Tibial nerve (tissue), 4 donors: Measurements from ENCODE around the gene TRPC1.

Experiments
- CTCF ChIP-seq, 5 experiments: fragments of 200-600 bp in 3 of 5; fragments of 450-650 bp in 2 of 5; sonication (generic) in 3 of 5; IDR thresholded peaks; one replicate each; pipeline ENCODE4 v1.5.1; 2016 to 2019; ENCODE audit warnings: antibody characterized with exemption in 5 of 5, mild to moderate bottlenecking in 3 of 5, moderate library complexity in 2 of 5
- EP300 ChIP-seq, 2 donors: sonication (generic); formaldehyde crosslinking; IDR thresholded peaks; one replicate each; pipeline ENCODE4 v1.6.1; 2017; ENCODE audit warnings: antibody characterized with exemption in 2 of 2, mild to moderate bottlenecking in 1 of 2
- POLR2A ChIP-seq, 2 donors: fragments of 450-650 bp; IDR thresholded peaks; one replicate each; pipeline ENCODE4 v1.6.1; 2017; ENCODE audit warnings: antibody characterized with exemption in 2 of 2, mild to moderate bottlenecking in 2 of 2, moderate library complexity in 2 of 2

GRCh38 chr3:142795332-142795731 lies 71.5 kb downstream of the TRPC1 start:
- no peak for TF ChIP-seq CTCF (IDR thresholded peaks at IDR 0.05)
- no peak for TF ChIP-seq EP300 (IDR thresholded peaks at IDR 0.05)
- no peak for TF ChIP-seq POLR2A (IDR thresholded peaks at IDR 0.05)
